Uterus (tissue), 4 donors: Measurements from ENCODE around the gene RNF121. TPM values are rescaled to one million over a fixed set of nuclear protein-coding genes. Genes with fewer than 3 reads are reported as not detected.

Experiments
- DNase-seq, 2 donors: peaks; one replicate each; pipeline ENCODE4 v3.0.0-alpha.2; 2019 to 2020
- H3K27ac ChIP-seq, 2 donors: fragments of 200-600 bp; sonication (generic); 1 replicate in 1 of 2; 2 replicates in 1 of 2; pipeline ENCODE4 v1.5.1; 2016 to 2018
- H3K27me3 ChIP-seq, 2 donors: fragments of 200-600 bp; sonication (generic); one replicate each; pipeline ENCODE4 v1.5.1; 2018 to 2019; ENCODE audit warnings: control low read depth in 1 of 2
- H3K36me3 ChIP-seq, 2 donors: fragments of 200-600 bp; sonication (generic); one replicate each; pipeline ENCODE4 v1.5.1; 2019; ENCODE audit warnings: control low read depth in 1 of 2
- H3K4me1 ChIP-seq, 2 donors: fragments of 200-600 bp; sonication (generic); one replicate each; pipeline ENCODE4 v1.5.1; 2018 to 2019; ENCODE audit warnings: control low read depth in 1 of 2
- H3K4me3 ChIP-seq, 2 donors: fragments of 200-600 bp; sonication (generic); 1 replicate in 1 of 2; 2 replicates in 1 of 2; pipeline ENCODE4 v1.5.1; 2018 to 2019; ENCODE audit warnings: mild to moderate bottlenecking in 1 of 2
- H3K9me3 ChIP-seq, 2 donors: fragments of 200-600 bp; sonication (generic); one replicate each; pipeline ENCODE4 v1.5.1; 2019; ENCODE audit warnings: control low read depth in 1 of 2
- POLR2A ChIP-seq, 2 donors: fragments of 450-650 bp; IDR thresholded peaks; one replicate each; pipeline ENCODE4 v1.6.1; 2016; ENCODE audit warnings: antibody characterized with exemption in 2 of 2, mild to moderate bottlenecking in 1 of 2, moderate library complexity in 1 of 2
- intact Hi-C: fragments of 100-400 bp; cut with DNase I; formaldehyde crosslinking; loops from one replicate; pipeline ENCODE4 v1.15.1; 2023; ENCODE audit warnings: low total_unique reads
- total RNA-seq, 4 donors: library from RNA; depleted of rRNA in 3 of 4; stranded (reverse); fragments of >200 nt in 3 of 4; gene quantifications; one replicate each; pipeline versions ENCODE4 v1.1.0 to v1.2.4, GENCODE V29; 2014 to 2023
- TF ChIP-seq, protein P1 (sequence below), 4 experiments: fragments of 200-600 bp in 2 of 4; fragments of 450-650 bp in 2 of 4; sonication (generic) in 2 of 4; IDR thresholded peaks; one replicate each; pipeline ENCODE4 v1.5.1; 2016 to 2019; ENCODE audit warnings: antibody characterized with exemption in 4 of 4, mild to moderate bottlenecking in 2 of 4, moderate library complexity in 1 of 4
- donor health status: DM: yes; HTN: yes; CAD: no.

Gene RNF121
- total RNA-seq, 4 donors from 2014 or later, result 3.8 to 56.2 (median 47.0) TPM

DNA sequence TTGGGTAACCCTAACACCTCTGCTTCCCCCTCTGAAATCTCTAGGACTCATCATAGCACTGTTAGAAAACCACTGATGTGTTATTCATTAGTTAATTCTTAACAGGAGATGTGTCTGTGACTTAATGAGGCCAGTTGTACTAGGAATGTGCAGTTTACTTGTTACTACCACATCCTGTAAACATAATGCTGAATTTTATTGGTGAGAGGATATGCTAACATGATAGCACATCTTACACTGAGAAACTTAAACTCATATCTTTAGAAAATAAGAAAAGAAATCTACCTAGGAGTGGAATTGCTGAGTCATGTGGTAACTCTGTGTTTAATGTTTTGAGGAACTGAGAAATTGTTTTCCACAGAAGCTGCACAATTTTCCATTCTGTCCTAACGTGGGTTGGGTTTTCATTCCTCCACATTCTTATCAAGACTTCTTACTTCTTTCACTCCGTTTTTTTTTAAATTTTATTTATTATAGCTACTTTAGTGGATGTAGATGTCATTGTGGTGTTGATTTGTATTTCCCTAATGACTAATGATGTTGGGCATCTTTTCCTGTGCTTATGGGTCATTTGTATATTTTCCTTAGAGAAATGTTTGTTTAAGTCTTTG, 33.7 kb downstream of the RNF121 start:
- H3K4me1 ChIP-seq, result no peaks in the 10 kb centered on the region
- peak overlapping the region; percentile 34 to 61 for H3K27ac ChIP-seq
- no peaks in the 10 kb centered on the region for H3K27me3 ChIP-seq
- no peaks in the 10 kb centered on the region for H3K9me3 ChIP-seq
- no peak for TF ChIP-seq POLR2A (IDR thresholded peaks at IDR 0.05)
- TF ChIP-seq, protein P1, sequence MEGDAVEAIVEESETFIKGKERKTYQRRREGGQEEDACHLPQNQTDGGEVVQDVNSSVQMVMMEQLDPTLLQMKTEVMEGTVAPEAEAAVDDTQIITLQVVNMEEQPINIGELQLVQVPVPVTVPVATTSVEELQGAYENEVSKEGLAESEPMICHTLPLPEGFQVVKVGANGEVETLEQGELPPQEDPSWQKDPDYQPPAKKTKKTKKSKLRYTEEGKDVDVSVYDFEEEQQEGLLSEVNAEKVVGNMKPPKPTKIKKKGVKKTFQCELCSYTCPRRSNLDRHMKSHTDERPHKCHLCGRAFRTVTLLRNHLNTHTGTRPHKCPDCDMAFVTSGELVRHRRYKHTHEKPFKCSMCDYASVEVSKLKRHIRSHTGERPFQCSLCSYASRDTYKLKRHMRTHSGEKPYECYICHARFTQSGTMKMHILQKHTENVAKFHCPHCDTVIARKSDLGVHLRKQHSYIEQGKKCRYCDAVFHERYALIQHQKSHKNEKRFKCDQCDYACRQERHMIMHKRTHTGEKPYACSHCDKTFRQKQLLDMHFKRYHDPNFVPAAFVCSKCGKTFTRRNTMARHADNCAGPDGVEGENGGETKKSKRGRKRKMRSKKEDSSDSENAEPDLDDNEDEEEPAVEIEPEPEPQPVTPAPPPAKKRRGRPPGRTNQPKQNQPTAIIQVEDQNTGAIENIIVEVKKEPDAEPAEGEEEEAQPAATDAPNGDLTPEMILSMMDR (IDR thresholded peaks at IDR 0.05), result no peak
- DNase-seq, result no peak
- H3K4me3 ChIP-seq, result no peak overlapping the region
- no peaks in the 10 kb centered on the region for H3K36me3 ChIP-seq
- intact Hi-C loops, result no loop called here

DNA sequence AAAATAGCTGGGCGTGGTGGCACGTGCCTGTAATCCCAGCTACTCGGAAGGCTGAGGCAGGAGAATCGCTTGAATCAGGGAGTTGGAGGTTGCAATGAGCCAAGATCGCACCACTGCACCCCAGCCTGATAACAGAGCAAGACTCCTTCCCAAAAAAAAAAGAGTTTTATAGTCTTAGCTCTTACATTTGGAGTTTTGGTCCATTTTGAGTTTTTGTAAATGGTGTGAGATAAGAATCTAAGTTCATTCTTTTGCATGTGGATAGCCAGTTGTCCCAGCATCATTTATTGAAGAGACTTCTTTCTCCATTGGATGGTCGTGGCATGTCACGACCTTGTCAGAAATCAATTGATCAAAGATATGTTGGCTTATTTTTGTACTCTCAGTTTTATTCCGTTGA, 34.6 kb downstream of the RNF121 start:
- no peaks in the 10 kb centered on the region for H3K36me3 ChIP-seq
- no peaks in the 10 kb centered on the region for H3K9me3 ChIP-seq
- no peaks in the 10 kb centered on the region for H3K27me3 ChIP-seq
- intact Hi-C loops, result no loop called here
- H3K4me3 ChIP-seq, result no peak overlapping the region
- H3K4me1 ChIP-seq, result no peaks in the 10 kb centered on the region
- H3K27ac ChIP-seq, result peak overlapping the region in 1 of 2 donors; percentile 34
- DNase-seq, result no peak
- TF ChIP-seq, protein P1 (IDR thresholded peaks at IDR 0.05), result no peak
- no peak for TF ChIP-seq POLR2A (IDR thresholded peaks at IDR 0.05)

DNA sequence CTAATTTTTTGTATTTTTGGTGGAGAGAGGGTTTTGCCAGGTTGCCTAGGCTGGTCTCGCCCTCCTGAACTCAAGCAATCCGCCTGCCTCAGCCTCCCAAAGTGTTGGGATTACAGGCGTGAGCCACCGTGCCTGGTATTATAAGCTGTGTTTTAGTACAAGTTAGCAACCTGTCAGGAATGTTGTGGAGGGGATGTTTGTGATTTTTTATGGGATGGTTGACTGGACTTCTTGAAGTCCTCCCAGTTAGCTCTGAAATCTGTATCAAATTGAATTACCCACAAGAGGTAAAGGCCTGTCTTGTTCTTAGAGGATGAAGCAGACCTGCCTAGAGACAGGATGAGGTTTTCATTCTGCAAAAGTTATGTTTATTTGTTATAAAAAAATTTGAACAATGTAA, 35.8 kb downstream of the RNF121 start:
- Histone ChIP-seq H3K4me1 (no peaks in the 10 kb centered on the region), H3K9me3 (no peaks in the 10 kb centered on the region), H3K27ac (no peak overlapping the region), H3K27me3 (no peaks in the 10 kb centered on the region), H3K36me3 (no peaks in the 10 kb centered on the region), H3K4me3 (no peak overlapping the region)
- intact Hi-C loops, result no loop called here
- no peak for DNase-seq
- TF ChIP-seq POLR2A (IDR thresholded peaks at IDR 0.05), result no peak
- TF ChIP-seq, protein P1 (IDR thresholded peaks at IDR 0.05), result no peak

DNA sequence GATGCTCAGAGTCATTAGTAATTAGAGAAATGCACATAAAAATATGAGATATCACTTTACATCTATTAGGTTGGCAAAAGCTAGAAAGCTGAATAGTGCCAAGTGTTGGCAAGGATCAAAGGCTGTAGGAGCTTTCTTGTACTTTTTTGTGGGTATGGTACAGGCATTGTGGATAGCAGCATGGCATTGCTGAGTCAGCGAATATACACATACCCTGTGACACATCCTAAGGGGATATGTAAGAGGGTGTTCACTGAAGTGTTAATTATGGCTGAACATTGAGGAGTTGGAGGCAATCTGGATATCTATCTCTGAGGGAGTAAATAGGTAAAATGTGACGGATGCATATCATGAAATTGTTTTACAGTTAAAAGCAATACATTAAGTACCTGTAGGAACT, 42.8 kb downstream of the RNF121 start:
- no peaks in the 10 kb centered on the region for H3K4me1 ChIP-seq
- no peak overlapping the region for H3K4me3 ChIP-seq
- no peak overlapping the region for H3K27ac ChIP-seq
- H3K36me3 ChIP-seq, result peaks cover 0 to 5% of the 10 kb centered on the region in 2 donors
- TF ChIP-seq, protein P1 (IDR thresholded peaks at IDR 0.05), result no peak
- TF ChIP-seq POLR2A (IDR thresholded peaks at IDR 0.05), result no peak
- DNase-seq, result no peak
- H3K27me3 ChIP-seq, result no peaks in the 10 kb centered on the region
- intact Hi-C loops, result no loop called here
- no peaks in the 10 kb centered on the region for H3K9me3 ChIP-seq

DNA sequence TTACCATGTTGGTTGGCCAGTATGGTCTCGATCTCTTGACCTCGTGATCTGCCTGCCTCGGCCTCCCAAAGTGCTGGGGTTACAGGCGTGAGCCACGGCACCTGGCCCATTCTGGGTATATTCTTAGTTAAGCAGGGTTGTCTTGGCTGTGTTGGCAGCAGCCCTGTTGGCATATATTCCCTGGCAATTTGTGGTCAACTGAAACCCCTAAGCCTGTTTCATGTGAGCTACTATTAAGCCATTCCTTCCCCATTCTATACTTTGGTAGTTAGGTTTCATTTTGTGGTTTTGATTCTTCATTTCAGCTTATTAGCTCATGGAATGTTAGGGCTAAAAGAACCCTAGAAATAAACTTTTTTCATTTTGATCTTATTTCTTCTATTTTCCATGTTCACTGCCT, 47.7 kb downstream of the RNF121 start:
- no peaks in the 10 kb centered on the region for H3K4me1 ChIP-seq
- DNase-seq, result no peak
- H3K36me3 ChIP-seq, result no peaks in the 10 kb centered on the region
- H3K27me3 ChIP-seq, result no peaks in the 10 kb centered on the region
- intact Hi-C loops, result no loop called here
- H3K4me3 ChIP-seq, result no peak overlapping the region
- TF ChIP-seq, protein P1 (IDR thresholded peaks at IDR 0.05), result no peak
- no peak for TF ChIP-seq POLR2A (IDR thresholded peaks at IDR 0.05)
- H3K9me3 ChIP-seq, result no peaks in the 10 kb centered on the region
- H3K27ac ChIP-seq, result no peak overlapping the region
